Measurements from ENCODE around the gene TYK2. TPM values are rescaled to one million over a fixed set of nuclear protein-coding genes. Genes with fewer than 3 reads are reported as not detected.
A peak's percentile ranks its signal among the peaks of the same experiment; 100 is the strongest.

The TYK2 gene
- total and polyA plus RNA-seq, 9 of the 15 experiments (the other 6 are each of a cell fraction or from before 2014, with no cell fraction given) = 15.0 to 182 (median 85.9) TPM

DNA sequence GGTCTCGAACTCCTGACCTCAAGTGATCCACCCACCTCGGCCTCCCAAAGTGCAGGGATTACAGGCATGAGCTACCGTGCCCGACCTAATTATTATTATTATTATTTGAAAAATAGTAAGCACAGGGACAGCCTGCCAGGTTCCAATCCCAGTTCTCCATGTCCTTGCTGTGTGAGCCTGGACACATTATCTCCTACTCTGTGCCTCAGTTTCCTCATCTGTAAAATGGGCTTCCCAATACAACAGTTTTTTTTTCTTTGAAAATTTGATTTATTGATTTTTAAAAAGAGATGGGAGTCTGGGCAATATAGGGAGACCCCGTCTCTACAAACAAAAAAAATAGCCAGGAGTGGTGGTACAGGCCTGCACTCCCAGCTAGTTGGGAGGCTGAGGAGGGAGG is 74.0 kb downstream of the TYK2 start:
- BruUV-seq (replicated peaks) = no TSS peak
- Histone ChIP-seq H4K20me1 (replicated peaks; ENCODE audit: control insufficient read depth, insufficient read depth, low read length) (no peaks in the 10 kb centered on the region), H3K9me3 (replicated peaks; ENCODE audit: control insufficient read depth, insufficient read depth, low read depth, low read length) (no peaks in the 10 kb centered on the region), H3K9ac (ENCODE audit: insufficient read depth in 1 of 2, low read depth in 2 of 2, low read length in 2 of 2) (no peak overlapping the region), H3K79me2 (ENCODE audit: control insufficient read depth, insufficient read depth, low read length) (no peaks in the 10 kb centered on the region), H3K27ac (ENCODE audit: extremely low read depth, low read depth, low read length) (no peak overlapping the region), H3K36me3 (ENCODE audit: control insufficient read depth, insufficient read depth, low read length) (peaks cover 29% of the 10 kb centered on the region; the same call in 1 of the 3 replicates), H3K9me1 (ENCODE audit: control insufficient read depth, insufficient read depth, low read length) (no peaks in the 10 kb centered on the region), H2AFZ (ENCODE audit: low read depth, low read length) (no peak overlapping the region), H3K4me3 (no peak overlapping the region), H3K4me2 (ENCODE audit: insufficient read depth, low read length) (no peak overlapping the region), H3K27me3 (ENCODE audit: control insufficient read depth in 2 of 2, insufficient read depth in 2 of 2, low read length in 2 of 2) (no peaks in the 10 kb centered on the region), H3K4me1 (replicated peaks in 1 of 2; ENCODE audit: control insufficient read depth in 2 of 2, insufficient read depth in 2 of 2, low read length in 2 of 2) (peaks cover 39 to 69% of the 10 kb centered on the region in 2 experiments; a peak in 4 of 5 replicates)
- DNase-seq (ENCODE audit: extremely low read depth in 1 of 4, low spot score in 3 of 4) (no peak), FAIRE-seq (no peak), ATAC-seq (no peak)
- ChIA-PET CTCF (ENCODE audit: low intra/inter-chr PET ratio) (no interaction called here), POLR2A (interaction anchor here (0.6 to 3.6 kb wide), 5 partner anchors 9 to 50 kb away, joined by 3 to 17 read pairs (median 3); partner anchors contain the start of gene FDX2)
- in situ Hi-C loops (cut with MboI) = no loop called here
- WGBS (ENCODE audit: insufficient coverage, low coverage, missing lambda C conversion rate) = 79% methylated on average over 4 of the region's 5 CpGs
- intact Hi-C loops (cut with micrococcal nuclease) = no loop called here
- TF ChIP-seq CBFA2T3 (IDR thresholded peaks at IDR 0.05) (no peak), CHD4 (IDR thresholded peaks at IDR 0.05; ENCODE audit: insufficient read depth, insufficient replicate concordance, low read depth, low read length, poor library complexity, severe bottlenecking) (peak; percentile 19), KDM1A (IDR thresholded peaks at IDR 0.05) (peak; percentile 62 to 77), BCOR (IDR thresholded peaks at IDR 0.05) (peak; percentile 88), ADNP (tag; IDR thresholded peaks at IDR 0.05) (peak; percentile 83), CBX8 (IDR thresholded peaks at IDR 0.05; ENCODE audit: borderline replicate concordance, extremely low read depth, low read depth, low read length, poor library complexity, severe bottlenecking) (no peak), NR2C1 (IDR thresholded peaks at IDR 0.05) (0 out of 2 replicates have a peak, but pooled peaks have one; percentile 9), NR2C1 (tag; IDR thresholded peaks at IDR 0.05) (no peak), XRCC4 (IDR thresholded peaks at IDR 0.05; ENCODE audit: extremely low read depth, insufficient read depth, insufficient read length) (no peak), MEF2D (tag; conservative IDR thresholded peaks at IDR 0.05; ENCODE audit: low read depth) (no peak), YY1 (IDR thresholded peaks at IDR 0.05; ENCODE audit: borderline replicate concordance in 1 of 3, control insufficient read depth in 1 of 3, extremely low read depth in 1 of 3, insufficient read depth in 3 of 3, insufficient read length in 1 of 3, insufficient replicate concordance in 2 of 3, low read depth in 1 of 3, low read length in 2 of 3) (no peak), ELF1 (tag; IDR thresholded peaks at IDR 0.05) (no peak), HDAC2 (IDR thresholded peaks at IDR 0.05) (peak; percentile 76; the same call in 1 of the 2 replicates), GABPB2 (CRISPR knock-in tag; conservative IDR thresholded peaks at IDR 0.05) (no peak), SMARCA5 (IDR thresholded peaks at IDR 0.05) (peak; percentile 55; the same call in 1 of the 2 replicates), MCM2 (IDR thresholded peaks at IDR 0.05; ENCODE audit: low read depth) (no peak), ARID2 (IDR thresholded peaks at IDR 0.05) (no peak), PHF21A (IDR thresholded peaks at IDR 0.05; ENCODE audit: borderline replicate concordance, low read depth) (no peak), RBM25 (IDR thresholded peaks at IDR 0.05; ENCODE audit: low read depth, low read length, severe bottlenecking) (peak; percentile 95)
- TF ChIP-seq, protein P1, sequence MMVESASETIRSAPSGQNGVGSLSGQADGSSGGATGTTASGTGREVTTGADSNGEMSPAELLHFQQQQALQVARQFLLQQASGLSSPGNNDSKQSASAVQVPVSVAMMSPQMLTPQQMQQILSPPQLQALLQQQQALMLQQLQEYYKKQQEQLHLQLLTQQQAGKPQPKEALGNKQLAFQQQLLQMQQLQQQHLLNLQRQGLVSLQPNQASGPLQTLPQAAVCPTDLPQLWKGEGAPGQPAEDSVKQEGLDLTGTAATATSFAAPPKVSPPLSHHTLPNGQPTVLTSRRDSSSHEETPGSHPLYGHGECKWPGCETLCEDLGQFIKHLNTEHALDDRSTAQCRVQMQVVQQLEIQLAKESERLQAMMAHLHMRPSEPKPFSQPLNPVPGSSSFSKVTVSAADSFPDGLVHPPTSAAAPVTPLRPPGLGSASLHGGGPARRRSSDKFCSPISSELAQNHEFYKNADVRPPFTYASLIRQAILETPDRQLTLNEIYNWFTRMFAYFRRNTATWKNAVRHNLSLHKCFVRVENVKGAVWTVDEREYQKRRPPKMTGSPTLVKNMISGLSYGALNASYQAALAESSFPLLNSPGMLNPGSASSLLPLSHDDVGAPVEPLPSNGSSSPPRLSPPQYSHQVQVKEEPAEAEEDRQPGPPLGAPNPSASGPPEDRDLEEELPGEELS (CRISPR knock-in tag; IDR thresholded peaks at IDR 0.05; ENCODE audit: borderline replicate concordance) = no peak
- TF ChIP-seq, protein P2, sequence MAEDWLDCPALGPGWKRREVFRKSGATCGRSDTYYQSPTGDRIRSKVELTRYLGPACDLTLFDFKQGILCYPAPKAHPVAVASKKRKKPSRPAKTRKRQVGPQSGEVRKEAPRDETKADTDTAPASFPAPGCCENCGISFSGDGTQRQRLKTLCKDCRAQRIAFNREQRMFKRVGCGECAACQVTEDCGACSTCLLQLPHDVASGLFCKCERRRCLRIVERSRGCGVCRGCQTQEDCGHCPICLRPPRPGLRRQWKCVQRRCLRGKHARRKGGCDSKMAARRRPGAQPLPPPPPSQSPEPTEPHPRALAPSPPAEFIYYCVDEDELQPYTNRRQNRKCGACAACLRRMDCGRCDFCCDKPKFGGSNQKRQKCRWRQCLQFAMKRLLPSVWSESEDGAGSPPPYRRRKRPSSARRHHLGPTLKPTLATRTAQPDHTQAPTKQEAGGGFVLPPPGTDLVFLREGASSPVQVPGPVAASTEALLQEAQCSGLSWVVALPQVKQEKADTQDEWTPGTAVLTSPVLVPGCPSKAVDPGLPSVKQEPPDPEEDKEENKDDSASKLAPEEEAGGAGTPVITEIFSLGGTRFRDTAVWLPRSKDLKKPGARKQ (CRISPR knock-in tag; IDR thresholded peaks at IDR 0.05) = no peak

Data from K562 (cell line).